Right cardiac atrium (tissue), 5 donors: ENCODE measurements around the gene STX18. TPM values are rescaled to one million over a fixed set of nuclear protein-coding genes. Genes with fewer than 3 reads are reported as not detected.
A peak's percentile ranks its signal among the peaks of the same experiment; 100 is the strongest.

ENCODE experiments used
- ATAC-seq, 2 donors: fragments of 200-7000 bp; cut with Tn5 transposase; one replicate each; pipeline versions ENCODE4 v1.8.0 to v1.9.1; 2020; ENCODE audit warnings: moderate library complexity in 2 of 2, mild to moderate bottlenecking in 1 of 2
- DNase-seq, 3 donors: peaks; one replicate each; pipeline ENCODE4 v3.0.0-alpha.2; 2020
- H3K27ac ChIP-seq: one replicate; pipeline ENCODE4 v1.5.1; 2013; ENCODE audit warnings: mild to moderate bottlenecking, low read length, control low read depth, moderate library complexity
- H3K27me3 ChIP-seq: one replicate; pipeline ENCODE4 v1.6.1; 2013; ENCODE audit not compliant: control insufficient read depth, insufficient read depth
- H3K4me1 ChIP-seq: one replicate; pipeline ENCODE4 v1.6.1; 2013; ENCODE audit warnings: low read length; ENCODE audit not compliant: control insufficient read depth, insufficient read depth
- H3K4me3 ChIP-seq: one replicate; pipeline ENCODE4 v1.5.1; 2013; ENCODE audit warnings: low read length, control low read depth
- H3K9me3 ChIP-seq: one replicate; pipeline ENCODE4 v1.6.1; 2013; ENCODE audit warnings: low read length; ENCODE audit not compliant: control insufficient read depth
- WGBS: extraction: QIAGEN DNeasy Blood & Tissue Kit; methylation state at CpG from one replicate; pipeline ENCODE4 v1.1.7; 2013; 5-methylcytosine and 5-hydroxymethylcytosine counted together
- intact Hi-C, 4 donors: fragments of 100-400 bp; cut with DNase I; formaldehyde crosslinking; loops; one replicate each; pipeline versions ENCODE4 v1.11.0 to v1.14.0; 2022 to 2023
- polyA plus RNA-seq: library from polyadenylated mRNA; stranded (reverse); fragments of 200-250 nt; gene quantifications from one replicate; pipeline ENCODE4 v1.2.3, GENCODE V29; 2013
- total RNA-seq, 4 donors: library from RNA; stranded (reverse); fragmentation: NEBNext Ultra II Directional; extraction: Animal tissue kit (Norgen Biotek cat#: 25700); gene quantifications; one replicate each; pipeline ENCODE4 v1.2.1, GENCODE V29; 2021
- donor health status: healthy with polysubstance abuse.
- donor health status: DM: no; HTN: yes; CAD: no.
- donor health status: DM: no; HTN: no; CAD: no.
- donor health status: DM: no; HTN: yes; CAD: no; lungs with severe emphysema.
- donor health status: DM: yes; HTN: yes; CAD: no.

The STX18 gene
- total and polyA plus RNA-seq, 5 donors = 14.9 to 25.9 (median 17.0) TPM

GRCh38 chr4:4386736-4387392 is 155.0 kb downstream of the STX18 start, which contains the start of gene NSG1:
TSS of gene NSG1 (plus strand) at chr4:4387102. CDS start at chr4:4387630, 528 bp downstream.
- Histone ChIP-seq H3K27me3 (no peaks in the 10 kb centered on the region), H3K9me3 (no peaks in the 10 kb centered on the region)
- intact Hi-C loops = no loop called here

GRCh38 chr4:4386296-4386735 is 155.5 kb downstream of the STX18 start:
- ATAC-seq (peak; percentile 55 to 63), DNase-seq (peak in 1 of 3 donors; percentile 66)
- Histone ChIP-seq H3K27ac (no peak overlapping the region), H3K27me3 (no peaks in the 10 kb centered on the region), H3K4me3 (peak overlapping the region; percentile 69), H3K4me1 (peaks cover 1% of the 10 kb centered on the region), H3K9me3 (no peaks in the 10 kb centered on the region)
- under 1% methylated on average over 36 of the region's 36 CpGs for WGBS
- intact Hi-C loops = no loop called here

More at GRCh38 chr4:4386736-4387392, 155.0 kb downstream of the STX18 start, which contains the start of gene NSG1:
- DNase-seq (peak; percentile 50 to 79 (median 78)), ATAC-seq (peak; percentile 64 to 70)
- WGBS = under 1% methylated on average over 85 of the region's 87 CpGs
- Histone ChIP-seq H3K4me3 (peak within 1 kb of the TSS; percentile 69), H3K4me1 (peaks cover 1% of the 10 kb centered on the region), H3K27ac (no peak within 1 kb of the TSS)

DNA sequence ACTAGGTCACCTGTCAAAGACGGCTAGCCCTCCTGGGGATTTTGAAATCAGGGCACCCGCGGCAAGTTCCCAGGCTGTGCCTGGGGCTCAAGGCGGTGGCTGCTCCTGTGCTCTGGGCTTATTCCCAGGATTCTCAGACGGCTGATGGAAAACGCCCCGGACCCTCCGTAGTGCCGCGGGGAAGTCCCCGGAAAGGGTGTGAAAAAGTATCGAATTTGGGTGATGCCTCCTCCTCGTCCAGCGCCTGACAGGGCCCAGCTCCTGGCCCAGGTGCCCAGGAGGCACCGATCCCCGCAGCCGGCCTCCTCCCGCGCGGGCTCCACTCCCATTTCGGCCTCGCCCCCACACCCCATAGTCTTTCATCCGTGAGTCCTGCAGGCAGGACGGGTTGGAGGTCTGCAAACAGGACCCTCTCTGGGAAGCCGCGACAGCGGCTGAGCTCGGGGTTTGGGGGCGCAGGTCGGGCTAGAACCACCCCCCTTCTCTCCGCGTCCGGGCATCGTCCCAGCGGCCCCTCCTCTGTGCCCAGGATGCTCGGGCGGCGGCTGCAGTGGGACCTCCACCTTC is 156.0 kb downstream of the STX18 start:
- H3K27me3 ChIP-seq = no peaks in the 10 kb centered on the region
- no peak for DNase-seq
- no peak for ATAC-seq

GRCh38 chr4:4384837-4385236 is 157.0 kb downstream of the STX18 start:
- Histone ChIP-seq H3K4me1 (peaks cover 1% of the 10 kb centered on the region), H3K27me3 (no peaks in the 10 kb centered on the region), H3K4me3 (no peak overlapping the region), H3K9me3 (no peaks in the 10 kb centered on the region), H3K27ac (no peak overlapping the region)
- DNase-seq = no peak
- ATAC-seq = no peak
- intact Hi-C loops = no loop called here
- 52% methylated on average over 5 of the region's 5 CpGs for WGBS

More for the DNA sequence above, 156.0 kb downstream of the STX18 start:
- Histone ChIP-seq H3K9me3 (no peaks in the 10 kb centered on the region), H3K4me3 (peak overlapping the region; percentile 69), H3K27ac (no peak overlapping the region), H3K4me1 (peaks cover 1% of the 10 kb centered on the region)
- intact Hi-C loops = no loop called here
- 2% methylated on average over 38 of the region's 38 CpGs for WGBS

DNA sequence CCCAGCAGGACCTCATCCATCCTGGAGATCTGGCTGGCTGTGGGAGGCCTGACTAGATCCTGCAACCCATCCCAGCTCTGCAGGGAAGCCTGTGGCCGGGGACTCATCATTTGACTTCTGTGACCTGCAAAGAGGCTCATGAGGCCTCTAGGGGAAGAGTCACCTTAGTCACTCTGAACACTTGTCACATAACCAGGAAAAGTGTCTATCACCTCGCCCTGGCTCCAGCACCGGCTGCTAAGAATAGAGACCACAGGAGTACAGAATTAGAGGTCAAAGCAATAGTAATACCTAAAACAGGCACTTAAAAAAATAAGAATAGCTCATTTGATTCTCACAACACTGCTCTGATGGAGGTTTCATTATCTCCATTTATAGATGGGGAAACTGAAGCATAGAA is 158.8 kb downstream of the STX18 start:
- WGBS = 62% methylated on average over 3 of the region's 3 CpGs
- Histone ChIP-seq H3K27ac (no peak overlapping the region), H3K9me3 (no peaks in the 10 kb centered on the region), H3K4me3 (no peak overlapping the region), H3K27me3 (no peaks in the 10 kb centered on the region), H3K4me1 (peaks cover under 1% of the 10 kb centered on the region)
- ATAC-seq = peak in 1 of 2 donors; percentile 6
- intact Hi-C loops = no loop called here
- DNase-seq = no peak

GRCh38 chr4:4379540-4380087 is 162.2 kb downstream of the STX18 start:
- Histone ChIP-seq H3K27me3 (no peaks in the 10 kb centered on the region), H3K27ac (no peak overlapping the region), H3K4me3 (no peak overlapping the region), H3K4me1 (no peaks in the 10 kb centered on the region), H3K9me3 (no peaks in the 10 kb centered on the region)
- 67% methylated on average over 6 of the region's 6 CpGs for WGBS
- no peak for DNase-seq
- intact Hi-C loops = no loop called here
- no peak for ATAC-seq

DNA sequence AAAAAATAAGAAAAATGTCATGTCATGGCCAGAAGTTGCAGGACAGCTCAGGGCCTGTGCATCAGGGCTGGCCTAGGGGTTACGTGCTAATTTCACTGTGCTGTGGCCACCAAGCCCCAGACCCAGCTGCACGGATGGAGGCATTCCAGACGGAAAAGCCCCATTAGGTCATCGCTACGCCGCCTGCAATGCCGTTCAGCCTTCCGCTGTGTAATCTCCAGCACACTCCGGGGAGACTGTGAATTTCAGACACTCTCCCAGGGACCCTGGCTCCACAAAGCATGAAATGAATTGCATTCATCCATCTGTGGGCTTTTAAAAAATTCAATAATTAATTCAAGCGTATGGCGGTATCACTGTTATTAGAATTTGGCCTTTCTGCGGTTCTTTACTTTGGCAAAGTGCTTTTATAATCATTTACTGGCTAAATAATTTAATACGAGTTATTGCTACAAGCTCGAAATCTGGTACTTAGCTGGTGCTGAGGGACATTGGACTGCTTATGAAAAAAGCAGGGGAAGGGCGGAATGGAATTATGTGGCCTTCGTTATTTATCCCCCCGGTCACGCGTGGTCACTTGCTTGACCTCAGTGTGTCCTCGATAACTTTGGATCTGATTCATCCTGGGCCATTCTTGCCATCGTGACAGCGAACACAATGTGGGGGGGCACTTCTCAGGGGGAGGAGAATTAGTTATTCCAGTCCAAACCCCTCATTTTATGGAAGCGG is 164.0 kb downstream of the STX18 start:
- Histone ChIP-seq H3K9me3 (no peaks in the 10 kb centered on the region), H3K27me3 (no peaks in the 10 kb centered on the region), H3K4me1 (no peaks in the 10 kb centered on the region), H3K27ac (no peak overlapping the region), H3K4me3 (no peak overlapping the region)
- DNase-seq (peak; percentile 47 to 78 (median 67)), ATAC-seq (peak; percentile 70 to 78)
- 59% methylated on average over 23 of the region's 23 CpGs for WGBS
- intact Hi-C loops = no loop called here

DNA sequence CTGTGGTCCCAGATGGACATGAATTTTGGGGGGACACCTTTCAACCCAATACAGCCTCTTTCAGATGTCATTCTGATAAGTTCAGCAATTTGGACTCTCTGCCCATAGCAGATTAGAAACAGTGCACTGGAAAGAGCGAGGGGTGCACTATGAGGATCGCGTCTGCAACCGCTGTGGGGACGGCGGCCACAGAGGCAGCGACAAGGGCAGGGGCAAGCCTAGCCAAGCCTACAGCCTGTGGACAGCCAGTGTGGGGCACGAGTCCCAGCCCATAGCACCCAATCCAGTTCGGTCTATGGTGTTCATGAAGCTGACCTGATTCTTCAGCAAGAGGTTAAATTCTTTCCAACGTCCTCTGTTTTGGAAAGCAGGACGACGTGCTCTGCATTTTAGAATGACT is 164.7 kb downstream of the STX18 start:
- H3K27ac ChIP-seq = no peak overlapping the region
- no peaks in the 10 kb centered on the region for H3K27me3 ChIP-seq
- H3K4me3 ChIP-seq = no peak overlapping the region
- intact Hi-C loops = no loop called here
- no peak for ATAC-seq
- DNase-seq = no peak
- no peaks in the 10 kb centered on the region for H3K4me1 ChIP-seq
- H3K9me3 ChIP-seq = no peaks in the 10 kb centered on the region
- 74% methylated on average over 12 of the region's 12 CpGs for WGBS

GRCh38 chr4:4376074-4376473 is 165.8 kb downstream of the STX18 start:
- no peak for ATAC-seq
- WGBS = 85% methylated on average over 4 of the region's 4 CpGs
- H3K27me3 ChIP-seq = no peaks in the 10 kb centered on the region
- intact Hi-C loops = no loop called here
- no peak overlapping the region for H3K4me3 ChIP-seq
- no peak overlapping the region for H3K27ac ChIP-seq
- H3K9me3 ChIP-seq = no peaks in the 10 kb centered on the region
- DNase-seq = no peak
- H3K4me1 ChIP-seq = no peaks in the 10 kb centered on the region

DNA sequence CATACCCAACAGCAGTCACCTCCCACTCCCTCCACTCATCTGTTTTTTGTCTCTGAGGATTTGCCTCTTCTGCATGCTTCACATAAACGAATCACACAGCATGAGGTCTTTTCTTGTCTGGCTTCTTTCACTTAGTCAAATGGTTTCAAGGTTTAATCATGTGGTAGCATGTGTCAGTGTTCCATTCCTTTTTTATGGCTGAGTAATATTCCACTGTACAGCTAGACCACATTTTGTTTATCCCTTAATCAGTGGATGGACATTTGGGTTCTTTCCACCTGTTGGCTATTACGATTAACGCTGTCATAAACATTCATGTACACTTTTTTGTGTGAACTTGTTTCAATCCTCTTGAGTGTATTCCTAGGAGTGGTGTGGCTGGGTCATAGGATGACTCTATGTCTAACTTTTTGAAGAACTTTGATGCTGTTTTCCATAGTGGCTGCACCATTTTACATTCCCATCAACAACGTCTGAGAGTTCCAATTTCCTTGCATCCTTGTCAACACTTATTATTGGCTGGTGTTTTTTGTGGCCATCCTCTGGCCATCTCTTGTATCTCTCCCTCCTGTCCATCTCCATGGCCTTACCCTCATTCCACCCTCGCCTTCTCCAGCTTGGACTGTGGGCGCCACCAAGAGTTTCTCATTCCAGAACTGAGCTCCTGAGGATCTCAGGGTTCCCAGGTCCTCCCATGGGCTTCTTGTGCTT is 167.3 kb downstream of the STX18 start:
- no peak overlapping the region for H3K27ac ChIP-seq
- ATAC-seq (no peak), DNase-seq (no peak)
- no peaks in the 10 kb centered on the region for H3K9me3 ChIP-seq
- H3K4me3 ChIP-seq = no peak overlapping the region
- H3K27me3 ChIP-seq = no peaks in the 10 kb centered on the region
- WGBS = 77% methylated on average over 6 of the region's 6 CpGs
- intact Hi-C loops = no loop called here
- no peaks in the 10 kb centered on the region for H3K4me1 ChIP-seq
